CD4-positive, alpha-beta T cell treated with Interleukin-12 subunit alpha and Interleukin-12 subunit beta, for 1 hour (primary cell): ENCODE results near the gene PAPLN.

Source experiments
- DNase-seq: peaks from one replicate; pipeline ENCODE4 v3.0.0-alpha.2; 2020

Gene PAPLN

DNA sequence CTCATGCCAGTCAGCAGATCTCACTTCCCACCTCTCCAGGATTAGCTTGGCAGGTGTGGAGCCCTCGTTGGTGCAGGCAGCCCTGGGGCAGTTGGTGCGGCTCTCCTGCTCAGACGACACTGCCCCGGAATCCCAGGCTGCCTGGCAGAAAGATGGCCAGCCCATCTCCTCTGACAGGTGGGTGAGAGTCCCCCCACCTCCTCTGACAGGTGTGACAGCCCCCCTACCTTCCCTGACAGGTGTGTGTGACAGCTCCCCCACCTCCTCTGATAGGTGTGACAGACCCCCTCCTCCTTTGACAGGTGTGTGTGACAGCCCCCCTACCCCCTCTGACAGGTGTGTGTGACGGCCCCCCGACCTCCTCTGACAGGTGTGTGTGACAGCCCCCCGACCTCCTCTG, 26.3 kb downstream of the PAPLN start:
- DNase-seq = no peak

DNA sequence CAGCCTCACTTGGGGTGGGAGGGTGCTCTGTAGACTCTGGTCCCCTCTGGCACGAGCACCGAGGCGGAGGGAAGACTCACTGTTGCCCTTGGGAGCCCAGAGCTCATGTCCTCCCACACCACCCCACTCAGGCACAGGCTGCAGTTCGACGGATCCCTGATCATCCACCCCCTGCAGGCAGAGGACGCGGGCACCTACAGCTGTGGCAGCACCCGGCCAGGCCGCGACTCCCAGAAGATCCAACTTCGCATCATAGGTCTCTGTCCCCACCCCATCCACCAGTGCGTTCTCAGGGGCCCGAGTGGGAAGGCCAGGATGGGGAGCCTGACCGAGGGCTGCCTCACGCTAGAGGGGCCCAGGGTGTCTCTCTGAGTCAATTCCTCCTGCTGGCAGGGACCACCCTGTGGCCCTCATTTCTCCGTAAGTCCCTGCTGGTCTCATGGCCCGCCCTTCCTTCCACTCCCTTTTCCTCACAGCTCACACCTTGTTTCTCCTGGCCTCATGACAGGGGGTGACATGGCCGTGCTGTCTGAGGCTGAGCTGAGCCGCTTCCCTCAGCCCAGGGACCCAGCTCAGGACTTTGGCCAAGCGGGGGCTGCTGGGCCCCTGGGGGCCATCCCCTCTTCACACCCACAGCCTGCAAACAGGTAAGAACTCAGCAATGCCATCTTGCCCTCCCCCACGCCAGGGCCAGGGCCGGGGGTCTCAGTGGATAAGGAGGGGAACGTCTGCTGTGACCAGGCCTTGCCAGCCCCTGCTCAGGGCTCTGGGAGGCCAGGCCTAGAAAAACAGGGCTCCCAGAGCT, 27.0 kb downstream of the PAPLN start:
- DNase-seq = no peak

DNA sequence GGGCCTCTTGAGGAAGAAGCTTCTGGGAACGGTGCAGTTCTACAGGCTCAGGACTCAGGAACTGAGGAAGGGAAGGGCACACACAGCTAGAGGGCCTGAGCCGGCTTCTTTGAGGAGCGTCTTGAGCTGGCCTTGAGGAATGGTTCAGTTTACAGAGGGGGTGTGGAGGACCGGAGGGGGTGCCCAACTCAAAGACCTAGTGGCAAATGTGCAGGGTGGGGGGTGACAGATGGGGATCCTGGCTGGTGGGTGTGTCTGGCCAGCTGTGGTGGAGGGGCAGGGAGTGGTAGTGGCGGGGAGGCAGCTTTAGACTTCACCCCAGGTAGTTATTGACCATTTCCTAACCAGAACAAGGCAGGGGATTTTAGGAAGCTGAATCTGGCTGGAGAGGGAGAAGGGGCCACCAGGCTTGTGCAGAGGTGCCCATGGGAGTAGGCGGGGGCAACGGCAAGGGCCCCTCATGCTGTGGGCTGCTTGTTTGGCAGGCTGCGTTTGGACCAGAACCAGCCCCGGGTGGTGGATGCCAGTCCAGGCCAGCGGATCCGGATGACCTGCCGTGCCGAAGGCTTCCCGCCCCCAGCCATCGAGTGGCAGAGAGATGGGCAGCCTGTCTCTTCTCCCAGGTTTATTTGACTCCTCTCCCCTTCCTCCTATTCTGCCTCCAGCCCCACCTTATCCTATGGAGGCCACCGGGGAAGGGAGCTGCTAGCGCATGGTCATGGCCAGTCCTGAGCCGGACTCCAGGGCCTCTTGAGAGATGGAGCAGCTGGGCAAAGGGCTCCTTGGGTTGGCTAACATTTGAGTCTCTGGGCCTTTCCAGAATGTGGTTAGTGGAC, 27.8 kb downstream of the PAPLN start:
- no peak for DNase-seq

DNA sequence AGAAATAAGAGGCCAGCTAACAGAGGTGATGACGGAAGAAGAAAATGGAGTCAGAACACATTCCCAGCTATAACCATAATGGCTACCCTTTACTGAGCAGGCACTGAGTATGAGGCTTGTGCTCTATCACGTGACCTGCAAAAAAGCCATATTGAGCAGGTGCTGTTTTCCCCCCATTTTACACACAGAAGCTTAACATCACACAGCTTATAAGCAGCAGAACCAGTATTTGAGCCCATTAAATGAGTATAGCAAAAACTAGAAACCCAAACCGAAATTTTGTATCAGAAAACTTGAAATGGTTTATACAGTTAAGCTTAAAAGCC, 28.4 kb downstream of the PAPLN start:
- DNase-seq = no peak

DNA sequence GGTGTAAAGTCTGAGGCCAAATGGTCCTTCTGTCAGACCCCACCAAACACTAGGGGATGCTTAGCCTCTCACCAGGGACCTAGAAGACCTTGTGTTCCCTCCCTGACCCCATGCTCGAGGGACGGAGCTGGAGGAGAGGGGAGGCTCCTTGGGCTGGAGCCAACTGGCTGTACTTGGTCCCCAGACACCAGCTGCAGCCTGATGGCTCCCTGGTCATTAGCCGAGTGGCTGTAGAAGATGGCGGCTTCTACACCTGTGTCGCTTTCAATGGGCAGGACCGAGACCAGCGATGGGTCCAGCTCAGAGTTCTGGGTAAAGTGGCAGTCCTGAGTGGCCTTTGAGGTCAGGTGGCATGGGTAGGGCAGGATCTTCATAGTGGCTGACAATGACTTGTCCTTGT, 29.0 kb downstream of the PAPLN start:
- no peak for DNase-seq

DNA sequence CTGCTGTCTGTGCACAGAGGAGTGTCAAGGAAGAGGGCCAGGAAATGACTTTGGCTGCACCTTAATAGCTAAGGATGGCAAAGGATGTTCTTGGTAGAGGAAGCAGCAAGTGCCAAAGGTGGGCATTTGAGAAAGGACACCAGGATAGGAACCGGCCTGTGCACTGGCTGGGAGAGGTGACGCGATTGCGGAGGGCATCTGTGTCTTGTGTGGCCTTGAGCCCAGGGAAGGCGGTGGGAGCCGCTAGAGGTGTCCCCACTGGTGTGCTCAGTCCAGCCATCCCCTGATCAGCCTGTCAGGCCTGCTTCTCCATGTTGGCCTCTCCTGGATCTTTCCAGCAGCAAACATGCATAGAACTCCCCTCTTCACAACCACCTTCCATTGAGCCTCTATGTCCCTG, 30.2 kb downstream of the PAPLN start:
- no peak for DNase-seq

- no peak for DNase-seq
Observed at GRCh38 chr14:73269729-73270531, 32.6 kb downstream of the PAPLN start.

- no peak for DNase-seq
Observed at GRCh38 chr14:73272393-73272792, 35.1 kb downstream of the PAPLN start.

DNA sequence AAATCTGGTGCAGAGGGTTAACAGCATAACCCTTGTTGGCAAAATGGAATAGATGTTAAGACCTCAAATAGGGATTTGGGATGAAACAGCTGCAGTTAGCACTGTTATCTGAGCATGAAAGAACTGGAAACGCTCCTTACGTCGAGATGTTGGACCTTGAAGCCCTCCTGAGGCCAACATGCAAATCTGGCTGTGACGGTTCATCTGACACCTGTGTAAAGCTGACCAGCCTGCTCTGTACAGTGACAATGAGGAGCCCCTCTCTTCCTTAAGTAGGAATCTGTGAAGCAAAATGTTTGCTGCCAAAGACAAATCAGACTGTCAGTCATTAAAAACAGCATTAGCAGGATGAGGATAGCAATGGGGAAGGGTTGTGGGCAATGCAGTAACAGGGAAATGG, 36.5 kb downstream of the PAPLN start:
- DNase-seq = no peak

- no peak for DNase-seq
Observed at GRCh38 chr14:73276836-73277235, 39.5 kb downstream of the PAPLN start.

DNA sequence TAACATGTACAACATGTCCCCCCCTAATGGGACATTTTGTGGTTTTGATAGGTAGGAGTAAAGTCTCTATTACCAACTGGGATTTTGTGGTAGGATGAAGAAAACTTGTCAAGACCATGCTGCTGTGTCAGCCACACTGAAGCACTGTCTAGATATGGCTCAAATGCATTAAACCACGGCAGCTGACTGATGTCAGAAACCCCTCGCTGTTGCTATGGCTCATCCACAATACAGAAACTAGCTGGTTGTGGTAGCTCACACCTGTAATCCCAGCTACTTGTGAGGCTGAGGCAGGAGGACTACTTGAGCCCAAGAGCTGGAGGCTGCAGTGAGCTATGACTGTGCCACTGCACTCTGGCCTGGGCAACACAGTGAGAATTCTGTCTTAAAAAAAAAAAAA, 40.1 kb downstream of the PAPLN start:
- no peak for DNase-seq

GRCh38 chr14:73280903-73281302, 43.6 kb downstream of the PAPLN start:
- DNase-seq = no peak

DNA sequence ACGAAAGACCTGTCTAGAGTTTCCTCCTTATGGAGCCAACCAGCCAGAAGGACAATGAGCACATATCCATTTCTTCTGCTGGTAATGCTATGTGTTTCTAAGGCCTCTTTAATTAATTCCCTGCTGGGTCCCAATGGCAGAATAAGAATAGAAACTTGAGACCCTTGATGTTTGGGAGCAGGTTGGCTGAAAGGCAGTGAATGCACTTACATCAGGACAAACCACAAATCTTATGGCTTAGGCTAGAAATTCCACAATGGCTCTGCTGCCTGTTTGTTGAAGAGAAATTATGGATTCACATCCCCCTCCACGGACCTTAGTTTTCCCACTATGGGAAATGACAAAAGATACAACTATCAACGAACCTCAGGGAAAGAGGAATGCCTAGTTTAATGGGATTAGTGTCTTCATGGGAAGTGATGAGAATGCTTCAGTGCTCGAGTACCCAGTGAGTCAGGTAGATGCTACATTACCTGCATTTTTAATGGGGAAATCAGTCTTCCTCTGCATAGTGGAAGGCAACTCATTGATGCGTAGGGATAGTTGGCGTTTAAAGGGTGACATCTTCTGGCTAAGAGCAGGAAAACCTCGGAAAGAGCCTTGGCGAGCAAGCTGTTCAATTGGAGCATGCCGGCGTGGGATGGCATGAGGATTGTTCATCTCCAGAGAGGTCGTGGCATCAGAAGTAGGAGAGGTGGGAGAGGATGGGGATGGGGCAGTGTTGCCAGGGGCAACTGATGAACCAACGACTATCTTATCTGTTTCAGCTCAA, 46.5 kb downstream of the PAPLN start:
- DNase-seq = no peak

- no peak for DNase-seq
Observed at GRCh38 chr14:73285979-73286378, 48.7 kb downstream of the PAPLN start.

DNA sequence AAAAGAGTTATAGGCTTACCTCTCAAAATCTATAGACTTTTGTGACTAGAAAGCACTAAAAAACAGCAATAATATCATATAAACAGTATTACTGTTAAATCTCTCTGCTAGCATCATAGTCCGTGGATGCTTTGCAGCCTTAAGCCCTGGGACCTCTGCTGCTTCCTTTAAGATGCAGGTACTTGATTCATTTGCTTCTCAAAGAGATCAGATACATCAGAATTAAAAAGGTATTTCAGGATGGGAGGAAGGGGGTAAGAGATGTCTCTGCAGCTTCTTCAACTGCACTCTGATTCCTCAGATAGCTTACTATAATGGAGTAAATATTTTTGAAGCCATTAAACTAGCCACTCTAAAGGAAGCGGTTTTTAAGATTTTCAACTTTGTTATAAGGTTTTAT, 49.3 kb downstream of the PAPLN start:
- DNase-seq = no peak

GRCh38 chr14:73287071-73287470, 49.8 kb downstream of the PAPLN start:
- no peak for DNase-seq

DNA sequence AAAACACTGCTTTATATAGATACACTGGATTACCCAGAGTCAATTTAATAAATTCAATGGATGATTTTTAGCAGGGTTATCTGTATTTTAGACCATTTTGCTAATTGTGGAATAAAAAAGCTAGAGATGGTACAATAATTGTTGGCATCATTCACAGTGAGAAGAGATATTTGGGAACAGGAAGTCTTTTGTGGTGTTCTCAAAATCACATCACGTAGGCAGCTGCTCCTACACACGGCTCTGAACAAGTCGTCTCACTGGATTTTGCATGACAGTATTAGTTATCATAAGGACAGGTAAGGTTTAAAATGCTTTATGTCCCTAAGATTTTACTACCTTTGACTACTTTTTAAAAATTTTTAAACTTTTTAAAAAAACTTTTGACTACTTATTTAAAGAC, 52.0 kb downstream of the PAPLN start:
- no peak for DNase-seq

DNA sequence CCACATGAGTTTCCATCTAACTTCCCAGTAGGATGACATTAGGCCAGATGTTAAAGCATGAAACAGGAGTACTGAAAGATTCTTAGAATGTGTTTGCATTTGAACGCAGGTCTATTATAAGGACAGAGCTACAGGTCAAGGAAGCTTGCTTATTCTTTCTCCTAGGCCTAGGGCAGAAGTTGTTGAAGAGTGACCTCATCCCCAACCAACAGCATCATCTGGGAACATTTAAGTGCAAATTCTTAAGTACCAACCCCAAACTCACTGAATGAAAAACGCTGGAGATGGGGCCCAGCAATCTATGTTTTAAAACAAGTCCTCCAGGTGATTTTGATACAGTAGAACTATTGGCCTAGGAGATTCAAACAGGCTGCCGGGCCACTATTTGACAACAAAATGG, 52.4 kb downstream of the PAPLN start:
- no peak for DNase-seq

DNA sequence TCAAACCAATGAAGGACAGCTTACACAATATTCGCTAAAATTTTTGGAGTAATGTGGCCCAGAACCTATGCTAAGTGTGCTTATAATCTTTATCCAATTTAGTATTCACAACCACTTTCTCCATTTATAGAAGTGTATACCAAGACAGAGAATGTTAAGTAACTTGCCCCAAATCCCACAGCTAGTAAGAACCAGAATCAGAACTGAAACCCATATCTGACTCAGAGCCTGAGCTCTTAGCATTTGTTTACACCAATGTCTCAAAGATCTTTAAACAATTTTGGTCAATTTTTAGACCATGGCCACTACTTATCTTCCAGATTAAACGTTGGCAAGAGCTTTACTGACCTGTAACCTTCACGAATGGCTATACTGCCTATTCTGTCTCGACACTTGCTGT, 53.0 kb downstream of the PAPLN start:
- DNase-seq = no peak

DNA sequence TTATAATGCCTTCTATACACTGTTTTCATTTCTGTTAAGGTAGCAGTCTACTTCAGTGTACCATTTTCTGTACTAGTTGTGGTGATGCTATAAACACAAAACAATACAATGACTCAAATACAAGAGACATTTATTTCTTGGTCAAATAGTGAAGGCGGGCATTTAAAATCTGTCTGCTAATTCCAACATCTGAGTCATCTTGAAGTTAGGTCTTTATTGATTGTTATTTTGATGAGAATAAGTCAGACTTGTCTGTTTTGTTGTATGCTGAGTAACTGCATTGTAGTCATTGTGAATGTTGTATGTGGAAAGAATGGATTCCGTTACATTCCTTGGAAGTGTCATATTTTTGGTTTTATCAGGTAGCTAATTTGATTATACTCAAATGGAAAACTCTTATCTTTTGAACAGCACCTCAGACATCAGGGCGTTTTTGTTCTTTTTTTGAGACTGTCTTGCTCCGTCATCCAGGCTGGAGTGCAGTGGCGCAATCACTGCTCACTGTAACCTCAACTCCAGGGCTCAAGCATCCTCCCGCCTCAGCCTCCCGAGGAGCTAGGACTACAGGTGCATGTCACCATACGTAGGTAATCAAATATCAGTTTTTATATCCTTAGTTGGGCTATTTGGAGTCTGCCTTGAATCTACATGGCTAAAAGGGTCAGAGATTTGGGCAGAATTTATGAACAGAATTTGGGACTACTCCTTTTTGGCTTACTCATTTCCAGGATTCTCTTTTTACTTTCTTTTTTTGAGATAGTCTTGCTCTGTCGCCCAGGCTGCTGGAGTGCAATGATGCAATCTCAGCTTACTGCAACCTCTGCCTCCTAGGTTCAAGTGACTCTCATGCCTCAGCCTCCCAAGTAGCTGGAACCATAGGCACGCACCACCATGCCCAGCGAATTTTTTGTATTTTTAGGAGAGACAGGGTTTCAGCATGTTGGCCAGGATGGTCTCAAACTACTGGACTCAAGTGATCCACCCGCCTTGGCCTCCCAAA, 56.8 kb downstream of the PAPLN start:
- DNase-seq = no peak

- DNase-seq = peak; percentile 54
Observed at GRCh38 chr14:73295198-73295796, 58.0 kb downstream of the PAPLN start.
